Stromal cell of bone marrow (primary cell): ENCODE data around the gene MIOX.

Source experiments
- DNase-seq: peaks from one replicate; pipeline ENCODE4 v3.0.0-alpha.2; 2012; ENCODE audit warnings: low read depth

The MIOX gene

GRCh38 chr22:50490531-50491308 lies 4.1 kb downstream of the MIOX start:
- DNase-seq, result no peak

- DNase-seq, result no peak
Measured at GRCh38 chr22:50497093-50497492, 10.4 kb downstream of the MIOX start.

GRCh38 chr22:50498322-50498890 lies 11.7 kb downstream of the MIOX start:
- no peak for DNase-seq

GRCh38 chr22:50500452-50500851 lies 13.8 kb downstream of the MIOX start:
- no peak for DNase-seq

GRCh38 chr22:50502096-50502495 lies 15.4 kb downstream of the MIOX start:
- DNase-seq, result no peak

GRCh38 chr22:50502628-50503474 lies 16.2 kb downstream of the MIOX start:
- DNase-seq, result no peak

GRCh38 chr22:50503475-50504145 lies 17.0 kb downstream of the MIOX start:
- no peak for DNase-seq

- DNase-seq, result no peak
Measured at GRCh38 chr22:50504369-50505211, 17.9 kb downstream of the MIOX start.

GRCh38 chr22:50505276-50505775 lies 18.7 kb downstream of the MIOX start:
- DNase-seq, result no peak

- DNase-seq, result no peak
Measured at GRCh38 chr22:50505776-50506610, 19.3 kb downstream of the MIOX start.

GRCh38 chr22:50506611-50507420 lies 20.2 kb downstream of the MIOX start:
- DNase-seq, result no peak

GRCh38 chr22:50507421-50507990 lies 20.8 kb downstream of the MIOX start, which contains the start of gene LMF2:
Gene LMF2 (minus strand): TSS chr22:50507702. CDS start chr22:50507675, 27 bp downstream.
- no peak for DNase-seq

GRCh38 chr22:50507991-50508884 lies 21.6 kb downstream of the MIOX start, which contains the start of gene NCAPH2:
Gene NCAPH2 (plus strand): TSS chr22:50508224. CDS start chr22:50508338, 114 bp downstream.
- DNase-seq, result peak; percentile 91

GRCh38 chr22:50508897-50509296 lies 22.2 kb downstream of the MIOX start:
- no peak for DNase-seq

GRCh38 chr22:50513175-50513574 lies 26.5 kb downstream of the MIOX start:
- no peak for DNase-seq

- no peak for DNase-seq
Measured at GRCh38 chr22:50516068-50516467, 29.4 kb downstream of the MIOX start.

GRCh38 chr22:50516891-50517290 lies 30.2 kb downstream of the MIOX start:
- no peak for DNase-seq
